ENCODE data around the gene MISFA. TPM values are rescaled to one million over a fixed set of nuclear protein-coding genes. Genes with fewer than 3 reads are reported as not detected.
A peak's percentile ranks its signal among the peaks of the same experiment; 100 is the strongest.

The MISFA gene
- total and polyA plus RNA-seq, 2 of the 4 experiments (the other 2 are of a cell fraction): 0.38 TPM; not detected in 1

- Histone ChIP-seq H2BK5ac (ENCODE audit: low read depth, low read length, poor library complexity, severe bottlenecking) (no peak overlapping the region), H3K9ac (ENCODE audit: low read depth, low read length) (no peak overlapping the region), H3K79me1 (ENCODE audit: low read depth in 1 of 2, low read length in 2 of 2) (peaks cover 31 to 54% of the 10 kb centered on the region in 2 experiments), H4K20me1 (ENCODE audit: insufficient read depth, low read length) (no peaks in the 10 kb centered on the region), H2AK5ac (ENCODE audit: low read depth, low read length) (no peak overlapping the region), H4K5ac (ENCODE audit: low read depth, low read length) (no peak overlapping the region), H2AFZ (replicated peaks; ENCODE audit: low read length, poor library complexity) (no peak overlapping the region), H2BK15ac (ENCODE audit: low read depth, low read length) (no peak overlapping the region), H3K4me2 (ENCODE audit: low read depth, low read length) (no peak overlapping the region), H3K23ac (ENCODE audit: low read depth, low read length) (peak overlapping the region; percentile 48; the same call in 1 of the 2 replicates), H4K91ac (ENCODE audit: insufficient read depth, low read depth, low read length) (no peak overlapping the region), H3K4me1 (ENCODE audit: control insufficient read depth, insufficient read depth, low read length) (peaks cover 5% of the 10 kb centered on the region; the same call in 1 of the 2 replicates), H3K56ac (ENCODE audit: extremely low read depth, insufficient read depth, low read length) (no peak overlapping the region), H3K4ac (ENCODE audit: low read depth, low read length) (no peak overlapping the region), H3K9me1 (ENCODE audit: insufficient read depth, low read length) (peaks cover 9% of the 10 kb centered on the region), H4K8ac (ENCODE audit: low read depth in 2 of 2, low read length in 2 of 2) (no peak overlapping the region), H3K36me3 (ENCODE audit: control insufficient read depth, insufficient read depth, low read length) (no peaks in the 10 kb centered on the region), H3K9me3 (ENCODE audit: control insufficient read depth, insufficient read depth, low read length) (no peaks in the 10 kb centered on the region), H3K18ac (ENCODE audit: low read depth, low read length) (no peak overlapping the region), H2BK120ac (ENCODE audit: low read depth, low read length) (no peak overlapping the region), H2AK9ac (replicated peaks; ENCODE audit: low read depth, low read length, poor library complexity) (no peak overlapping the region), H3K4me3 (ENCODE audit: insufficient read depth, low read depth, low read length) (no peak overlapping the region), H3K14ac (replicated peaks; ENCODE audit: low read depth, low read length) (no peak overlapping the region), H2BK20ac (ENCODE audit: low read depth, low read length) (no peak overlapping the region), H3K27ac (ENCODE audit: insufficient read depth, low read length) (no peak overlapping the region), H3K27me3 (ENCODE audit: control insufficient read depth, insufficient read depth, low read length) (no peaks in the 10 kb centered on the region)
- dilution Hi-C loops (cut with HindIII; ENCODE audit: low sequenced_read_pairs, unreplicated experiment): no loop called here
- no peak for TF ChIP-seq CHD1 (IDR thresholded peaks at IDR 0.05; ENCODE audit: low read depth, low read length)
- no peak for TF ChIP-seq BHLHE40 (IDR thresholded peaks at IDR 0.05; ENCODE audit: low read depth, low read length)
- TF ChIP-seq CEBPB (IDR thresholded peaks at IDR 0.05; ENCODE audit: low read depth, low read length): no peak
- no peak for TF ChIP-seq RCOR1 (IDR thresholded peaks at IDR 0.05; ENCODE audit: insufficient replicate concordance, low read length)
- TF ChIP-seq POLR2A (IDR thresholded peaks at IDR 0.05; ENCODE audit: low read depth, low read length): no peak
- TF ChIP-seq RFX5 (IDR thresholded peaks at IDR 0.05; ENCODE audit: low read depth, low read length): no peak
- TF ChIP-seq NFE2L2 (IDR thresholded peaks at IDR 0.05; ENCODE audit: low read depth, low read length): no peak
- no peak for TF ChIP-seq MAFK (IDR thresholded peaks at IDR 0.05; ENCODE audit: low read depth, low read length)
- TF ChIP-seq ELK1 (IDR thresholded peaks at IDR 0.05; ENCODE audit: borderline replicate concordance, low read depth, low read length): no peak
- no peak for TF ChIP-seq MXI1 (IDR thresholded peaks at IDR 0.05; ENCODE audit: borderline replicate concordance, low read depth, low read length)
- TF ChIP-seq MAZ (IDR thresholded peaks at IDR 0.05; ENCODE audit: borderline replicate concordance, low read depth, low read length): no peak
- no peak for TF ChIP-seq CTCF (conservative IDR thresholded peaks at IDR 0.05; ENCODE audit: low read depth, low read length)
- TF ChIP-seq USF2 (IDR thresholded peaks at IDR 0.05; ENCODE audit: low read depth, low read length): no peak
- TF ChIP-seq RAD21 (IDR thresholded peaks at IDR 0.05; ENCODE audit: low read length): no peak
- no peak for ATAC-seq (ENCODE audit: low read depth)
- no CpG with 5 or more reads among the region's 2 CpGs for WGBS, 2 experiments (ENCODE audit: extremely low coverage in 2 of 2, insufficient read length in 1 of 2)
- no peak for DNase-seq
- intact Hi-C loops (cut with micrococcal nuclease): no loop called here
- POLR2A ChIA-PET (ENCODE audit: unreplicated experiment): interaction anchor here (0.6 kb wide), 1 partner anchor 829 kb away, joined by 6 read pairs; no protein-coding TSS in a partner anchor
- BruUV-seq (replicated peaks): no TSS peak
- CTCF ChIA-PET: no interaction called here
- in situ Hi-C loops (cut with MboI; ENCODE audit: low sequenced_read_pairs): no loop called here
These were observed 9.0 kb upstream of the MISFA start for GRCh38 chr11:18590571-18590970.
